ENCODE results near the gene PRMT7.

DNA sequence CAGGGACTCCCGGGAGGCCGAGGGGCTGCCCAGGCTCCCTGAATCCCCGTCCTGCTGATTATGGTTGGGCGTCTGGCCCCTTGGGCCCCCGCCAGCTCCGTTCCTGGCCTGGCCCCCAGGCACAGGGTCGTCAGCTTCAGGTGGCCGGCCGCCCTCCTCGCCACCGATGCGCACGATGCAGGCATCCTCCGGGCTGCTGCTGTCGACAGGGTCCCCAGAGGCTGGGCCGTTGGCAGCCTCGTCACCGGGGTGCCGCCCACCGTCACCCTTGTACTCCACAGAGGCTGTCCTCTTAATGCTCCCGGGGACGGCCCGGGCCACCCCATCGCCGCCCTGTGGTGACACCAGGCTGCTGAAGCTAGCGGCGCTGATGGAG is 60.4 kb downstream of the PRMT7 start:
- TF ChIP-seq POLR2A (IDR thresholded peaks at IDR 0.05): no peak
- TF ChIP-seq, protein P1, sequence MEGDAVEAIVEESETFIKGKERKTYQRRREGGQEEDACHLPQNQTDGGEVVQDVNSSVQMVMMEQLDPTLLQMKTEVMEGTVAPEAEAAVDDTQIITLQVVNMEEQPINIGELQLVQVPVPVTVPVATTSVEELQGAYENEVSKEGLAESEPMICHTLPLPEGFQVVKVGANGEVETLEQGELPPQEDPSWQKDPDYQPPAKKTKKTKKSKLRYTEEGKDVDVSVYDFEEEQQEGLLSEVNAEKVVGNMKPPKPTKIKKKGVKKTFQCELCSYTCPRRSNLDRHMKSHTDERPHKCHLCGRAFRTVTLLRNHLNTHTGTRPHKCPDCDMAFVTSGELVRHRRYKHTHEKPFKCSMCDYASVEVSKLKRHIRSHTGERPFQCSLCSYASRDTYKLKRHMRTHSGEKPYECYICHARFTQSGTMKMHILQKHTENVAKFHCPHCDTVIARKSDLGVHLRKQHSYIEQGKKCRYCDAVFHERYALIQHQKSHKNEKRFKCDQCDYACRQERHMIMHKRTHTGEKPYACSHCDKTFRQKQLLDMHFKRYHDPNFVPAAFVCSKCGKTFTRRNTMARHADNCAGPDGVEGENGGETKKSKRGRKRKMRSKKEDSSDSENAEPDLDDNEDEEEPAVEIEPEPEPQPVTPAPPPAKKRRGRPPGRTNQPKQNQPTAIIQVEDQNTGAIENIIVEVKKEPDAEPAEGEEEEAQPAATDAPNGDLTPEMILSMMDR (IDR thresholded peaks at IDR 0.05): no peak

Data from ovary (tissue), 3 donors.